GM12873 (cell line): ENCODE data around the gene PIGA.

ENCODE experiments used
- TF ChIP-seq, protein P1 (sequence below): IDR thresholded peaks from 2 replicates; pipeline ENCODE4 v1.5.1; 2012; ENCODE audit warnings: low read depth, mild to moderate bottlenecking, moderate library complexity, low read length, control low read depth; ENCODE audit not compliant: insufficient read depth; ENCODE audit errors: missing control alignments

Gene PIGA

DNA sequence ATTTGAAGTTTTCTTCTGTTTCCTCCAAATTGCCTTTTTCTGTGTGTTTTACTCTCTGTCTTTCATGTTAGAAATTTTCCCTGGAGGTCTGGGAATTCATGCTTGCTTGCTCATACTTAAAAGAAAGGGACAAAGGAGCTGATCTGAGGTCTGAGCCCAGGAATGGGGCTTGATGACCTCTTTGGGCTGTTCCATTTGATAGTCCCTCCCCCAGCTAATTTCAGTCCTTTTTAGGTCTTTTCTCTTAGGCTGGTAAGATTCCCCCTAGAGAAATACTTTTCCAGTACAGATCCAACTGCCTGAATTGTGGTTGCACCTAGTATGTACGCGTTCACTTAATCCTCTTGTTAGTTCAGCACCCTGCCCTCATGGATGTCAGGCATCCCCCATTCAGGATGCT is 5.5 kb upstream of the PIGA start:
- TF ChIP-seq, protein P1, sequence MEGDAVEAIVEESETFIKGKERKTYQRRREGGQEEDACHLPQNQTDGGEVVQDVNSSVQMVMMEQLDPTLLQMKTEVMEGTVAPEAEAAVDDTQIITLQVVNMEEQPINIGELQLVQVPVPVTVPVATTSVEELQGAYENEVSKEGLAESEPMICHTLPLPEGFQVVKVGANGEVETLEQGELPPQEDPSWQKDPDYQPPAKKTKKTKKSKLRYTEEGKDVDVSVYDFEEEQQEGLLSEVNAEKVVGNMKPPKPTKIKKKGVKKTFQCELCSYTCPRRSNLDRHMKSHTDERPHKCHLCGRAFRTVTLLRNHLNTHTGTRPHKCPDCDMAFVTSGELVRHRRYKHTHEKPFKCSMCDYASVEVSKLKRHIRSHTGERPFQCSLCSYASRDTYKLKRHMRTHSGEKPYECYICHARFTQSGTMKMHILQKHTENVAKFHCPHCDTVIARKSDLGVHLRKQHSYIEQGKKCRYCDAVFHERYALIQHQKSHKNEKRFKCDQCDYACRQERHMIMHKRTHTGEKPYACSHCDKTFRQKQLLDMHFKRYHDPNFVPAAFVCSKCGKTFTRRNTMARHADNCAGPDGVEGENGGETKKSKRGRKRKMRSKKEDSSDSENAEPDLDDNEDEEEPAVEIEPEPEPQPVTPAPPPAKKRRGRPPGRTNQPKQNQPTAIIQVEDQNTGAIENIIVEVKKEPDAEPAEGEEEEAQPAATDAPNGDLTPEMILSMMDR = no peak

DNA sequence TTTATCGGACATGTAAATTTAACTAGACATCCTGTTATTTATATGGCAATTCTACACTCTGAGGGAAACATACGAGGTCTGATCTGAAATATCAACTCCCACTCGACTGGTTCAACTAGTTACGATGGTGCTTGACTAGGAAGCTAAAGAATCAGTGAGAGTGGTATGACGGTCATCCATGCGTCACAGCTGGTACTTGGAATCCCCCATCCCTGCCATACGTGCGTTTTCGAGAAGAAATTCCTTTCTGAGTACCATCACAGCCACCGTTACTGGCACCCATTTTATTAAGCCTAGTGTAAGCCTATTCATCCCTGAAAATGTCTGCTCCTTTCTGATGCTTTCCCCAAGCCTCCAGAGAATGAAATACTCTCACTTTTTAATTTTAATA is 695 bp upstream of the PIGA start:
- TF ChIP-seq, protein P1 = no peak

DNA sequence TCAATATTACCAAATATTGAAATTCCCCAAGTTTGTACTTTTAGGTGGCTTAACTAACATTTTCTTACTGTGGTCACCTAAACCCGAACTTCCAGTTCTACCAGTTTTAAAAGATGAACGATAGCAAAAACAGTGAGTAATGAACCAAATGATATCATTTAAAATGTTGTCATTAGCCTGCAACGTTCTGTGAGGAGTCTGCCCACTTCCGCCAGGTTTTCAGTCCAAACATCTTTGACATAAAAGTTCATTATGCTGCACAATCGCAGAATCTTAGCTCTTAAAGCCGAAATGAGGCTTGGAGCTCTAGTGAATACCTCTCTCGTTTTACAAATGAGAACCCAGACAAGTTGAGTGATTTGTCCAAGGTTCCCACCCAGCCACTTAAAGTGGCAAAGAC is 762 bp downstream of the PIGA start:
- TF ChIP-seq, protein P1 = no peak

DNA sequence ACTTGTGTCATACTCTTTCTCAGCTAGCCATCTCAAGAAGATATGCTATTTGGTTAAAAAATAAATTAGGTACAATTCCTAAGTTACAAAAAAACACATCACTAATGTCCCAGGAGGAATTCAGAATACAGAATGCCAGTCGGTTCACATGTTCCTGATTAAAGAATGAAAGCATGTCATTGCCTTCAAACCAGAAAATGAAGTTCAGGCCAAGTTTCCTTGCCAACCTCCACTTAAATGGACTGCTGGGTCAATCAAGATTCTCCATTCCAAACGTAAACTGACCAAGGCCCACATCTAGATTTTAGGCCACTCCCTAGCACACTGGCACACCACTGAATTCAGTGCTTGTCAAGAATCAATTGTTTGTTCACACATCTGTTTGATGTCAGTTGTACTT is 6.5 kb downstream of the PIGA start:
- TF ChIP-seq, protein P1 = no peak

DNA sequence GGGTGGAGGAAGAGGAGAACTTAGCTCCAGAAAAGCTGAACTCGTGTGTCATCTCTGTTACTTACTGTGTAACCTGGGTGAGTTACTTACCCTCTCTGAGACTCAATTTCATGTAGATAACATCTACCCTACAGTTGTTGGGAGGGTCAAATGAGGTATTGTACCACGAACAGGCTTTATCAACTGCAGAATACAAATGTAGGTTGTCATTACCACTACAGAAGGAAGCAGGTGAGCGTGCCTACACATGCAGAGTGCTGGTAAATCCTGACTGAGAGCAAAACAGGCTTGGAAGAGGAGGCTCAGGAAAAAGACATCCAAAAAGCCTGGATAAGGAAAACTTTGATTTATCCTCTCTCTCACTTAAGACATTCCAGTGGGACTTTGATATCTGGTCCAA is 7.2 kb downstream of the PIGA start:
- TF ChIP-seq, protein P1 = no peak

DNA sequence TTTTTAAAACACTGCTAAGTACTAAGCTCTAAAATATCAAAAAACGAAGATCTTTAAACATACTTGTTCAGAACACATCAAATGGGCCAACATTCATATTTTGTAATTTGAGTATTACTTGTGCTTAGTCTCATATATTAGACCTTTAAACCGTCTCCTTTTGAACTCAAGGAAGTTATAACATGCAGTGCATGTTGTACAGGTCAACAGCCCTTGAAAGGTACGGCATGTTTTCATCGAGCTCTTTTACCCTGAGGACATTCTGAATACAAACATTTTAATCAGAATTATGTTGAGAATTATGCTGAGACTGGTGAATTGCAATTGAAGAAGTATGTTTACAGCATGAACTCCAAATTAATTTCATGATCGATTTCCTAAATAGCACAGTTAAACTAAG is 12.9 kb downstream of the PIGA start:
- TF ChIP-seq, protein P1 = no peak

DNA sequence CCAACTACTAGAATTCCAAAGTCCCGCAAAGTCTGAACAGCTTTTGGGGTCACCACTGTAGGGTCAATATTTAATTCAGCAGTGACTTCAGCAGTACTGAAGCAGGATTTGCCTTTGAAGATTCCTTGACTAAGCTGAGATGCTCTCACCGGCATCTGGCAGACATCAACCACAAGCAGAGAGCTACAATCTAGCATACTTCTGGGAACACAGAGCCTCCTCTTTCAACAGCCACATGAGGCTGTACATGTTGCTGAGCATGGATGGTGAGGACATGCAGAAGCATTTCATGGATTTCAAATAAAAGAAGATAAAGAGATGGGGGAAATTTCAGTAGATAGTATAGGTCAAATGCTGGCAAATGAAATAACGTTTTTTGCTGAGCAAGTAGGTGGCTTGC is 13.3 kb downstream of the PIGA start:
- TF ChIP-seq, protein P1 = no peak
